ENCODE data around the gene MATR3.
"Not testable (repeated sequence)": the region's sequence is repeated elsewhere in the genome, so short reads cannot be mapped to it uniquely, and the experiment has no call there.

The MATR3 gene, protein sequence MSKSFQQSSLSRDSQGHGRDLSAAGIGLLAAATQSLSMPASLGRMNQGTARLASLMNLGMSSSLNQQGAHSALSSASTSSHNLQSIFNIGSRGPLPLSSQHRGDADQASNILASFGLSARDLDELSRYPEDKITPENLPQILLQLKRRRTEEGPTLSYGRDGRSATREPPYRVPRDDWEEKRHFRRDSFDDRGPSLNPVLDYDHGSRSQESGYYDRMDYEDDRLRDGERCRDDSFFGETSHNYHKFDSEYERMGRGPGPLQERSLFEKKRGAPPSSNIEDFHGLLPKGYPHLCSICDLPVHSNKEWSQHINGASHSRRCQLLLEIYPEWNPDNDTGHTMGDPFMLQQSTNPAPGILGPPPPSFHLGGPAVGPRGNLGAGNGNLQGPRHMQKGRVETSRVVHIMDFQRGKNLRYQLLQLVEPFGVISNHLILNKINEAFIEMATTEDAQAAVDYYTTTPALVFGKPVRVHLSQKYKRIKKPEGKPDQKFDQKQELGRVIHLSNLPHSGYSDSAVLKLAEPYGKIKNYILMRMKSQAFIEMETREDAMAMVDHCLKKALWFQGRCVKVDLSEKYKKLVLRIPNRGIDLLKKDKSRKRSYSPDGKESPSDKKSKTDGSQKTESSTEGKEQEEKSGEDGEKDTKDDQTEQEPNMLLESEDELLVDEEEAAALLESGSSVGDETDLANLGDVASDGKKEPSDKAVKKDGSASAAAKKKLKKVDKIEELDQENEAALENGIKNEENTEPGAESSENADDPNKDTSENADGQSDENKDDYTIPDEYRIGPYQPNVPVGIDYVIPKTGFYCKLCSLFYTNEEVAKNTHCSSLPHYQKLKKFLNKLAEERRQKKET

DNA sequence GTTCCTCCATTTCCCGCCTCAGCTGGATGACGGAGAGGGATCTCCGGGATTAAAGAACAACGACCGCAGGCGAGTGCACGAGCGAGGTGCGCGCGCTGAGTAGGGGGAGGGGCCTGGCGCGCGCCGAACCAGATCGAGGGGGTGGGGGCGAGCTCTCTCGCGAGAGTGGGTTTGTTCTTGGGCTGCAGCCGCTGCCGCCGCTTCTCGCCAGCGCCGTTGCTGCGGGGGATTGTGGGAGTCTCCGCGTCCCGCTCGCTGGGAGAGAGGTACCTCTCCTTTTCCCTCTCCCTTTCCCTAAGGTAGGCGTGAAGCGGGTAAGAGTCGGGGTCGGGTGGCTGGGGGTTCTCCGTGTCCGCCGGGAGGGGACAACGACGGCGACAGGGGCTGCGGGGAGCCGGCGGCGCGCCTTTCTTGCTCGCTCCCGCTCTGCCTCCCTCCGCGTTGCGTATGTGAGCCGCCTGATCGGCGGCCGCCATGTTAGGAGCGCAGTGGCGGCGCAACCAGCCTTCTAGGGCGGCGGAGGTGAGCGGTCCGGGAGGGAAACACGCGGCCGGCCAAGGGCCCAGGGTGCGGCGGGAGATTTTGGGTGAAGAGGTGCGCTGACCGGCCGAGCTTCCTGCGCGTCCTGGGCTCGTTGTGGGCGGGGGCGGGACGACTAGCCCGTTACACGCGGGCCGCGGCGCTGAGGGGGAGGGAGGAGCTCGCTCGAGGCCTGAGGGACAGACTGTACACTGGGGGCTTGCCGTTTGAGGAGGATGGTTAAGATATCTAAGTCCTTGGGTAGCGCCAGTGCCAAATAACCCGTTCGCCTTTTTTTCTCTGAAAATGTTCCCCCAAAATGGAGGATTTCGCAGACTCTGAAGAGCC is at the start of gene MATR3:
Gene MATR3, plus strand, starts transcription at position 234 of the 867 bp plus-strand sequence. CDS start 13,676 bp downstream, outside the sequence.
- peak; percentile 97 for DNase-seq

DNA sequence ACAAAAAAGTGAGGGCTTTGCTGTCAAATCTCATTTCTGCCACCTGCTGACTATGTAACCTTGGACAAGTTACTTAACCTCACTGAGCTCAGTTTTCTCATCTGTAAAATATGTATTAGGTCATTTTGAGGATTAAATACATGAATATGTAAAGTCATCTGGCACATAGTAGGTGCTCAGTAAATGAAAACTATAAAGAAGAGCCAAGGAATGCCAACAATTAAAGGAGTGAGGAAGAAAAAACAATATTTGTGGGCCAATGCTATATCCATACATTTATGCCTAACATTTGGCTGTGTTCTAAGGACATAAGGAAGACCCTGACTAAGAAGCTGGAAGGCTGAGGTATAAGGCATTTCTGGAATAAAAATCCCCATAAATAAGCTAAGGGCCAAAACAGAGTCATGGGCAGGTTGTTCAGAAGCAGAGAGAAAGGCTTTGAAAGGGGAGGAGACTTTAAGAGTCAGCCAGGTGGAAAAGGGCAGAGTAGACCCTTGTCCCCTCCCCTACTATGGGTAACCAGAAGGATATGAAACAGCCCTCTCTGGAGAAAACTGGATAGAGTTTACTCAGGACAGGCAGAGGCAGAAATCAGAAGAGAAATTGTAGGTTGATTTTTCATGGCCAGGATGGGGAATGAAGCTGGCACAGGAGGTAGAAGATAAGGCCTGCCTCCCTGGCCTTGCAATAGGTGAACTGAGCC is 47.8 kb upstream of the MATR3 start:
- DNase-seq: no peak

DNA sequence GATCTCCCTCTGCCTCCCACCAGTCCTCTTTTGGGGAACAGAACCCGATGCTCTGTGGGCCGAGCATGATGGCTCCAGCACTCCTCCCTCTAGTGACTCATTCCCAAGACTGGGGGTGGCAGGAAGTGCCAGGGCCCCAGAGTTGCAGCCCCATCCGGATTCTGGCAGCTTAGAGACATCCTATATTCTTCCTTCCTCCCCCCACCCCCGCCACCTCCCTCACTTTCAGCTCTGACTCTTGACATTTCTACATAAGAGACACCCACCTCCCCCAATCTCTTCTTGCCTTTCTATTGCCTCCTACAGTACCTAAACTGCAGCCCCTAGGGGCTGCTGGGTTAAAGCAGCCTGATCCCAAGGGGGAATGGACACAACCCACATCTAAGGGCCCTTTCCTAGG is 47.1 kb upstream of the MATR3 start:
- peak; percentile 81 for DNase-seq

DNA sequence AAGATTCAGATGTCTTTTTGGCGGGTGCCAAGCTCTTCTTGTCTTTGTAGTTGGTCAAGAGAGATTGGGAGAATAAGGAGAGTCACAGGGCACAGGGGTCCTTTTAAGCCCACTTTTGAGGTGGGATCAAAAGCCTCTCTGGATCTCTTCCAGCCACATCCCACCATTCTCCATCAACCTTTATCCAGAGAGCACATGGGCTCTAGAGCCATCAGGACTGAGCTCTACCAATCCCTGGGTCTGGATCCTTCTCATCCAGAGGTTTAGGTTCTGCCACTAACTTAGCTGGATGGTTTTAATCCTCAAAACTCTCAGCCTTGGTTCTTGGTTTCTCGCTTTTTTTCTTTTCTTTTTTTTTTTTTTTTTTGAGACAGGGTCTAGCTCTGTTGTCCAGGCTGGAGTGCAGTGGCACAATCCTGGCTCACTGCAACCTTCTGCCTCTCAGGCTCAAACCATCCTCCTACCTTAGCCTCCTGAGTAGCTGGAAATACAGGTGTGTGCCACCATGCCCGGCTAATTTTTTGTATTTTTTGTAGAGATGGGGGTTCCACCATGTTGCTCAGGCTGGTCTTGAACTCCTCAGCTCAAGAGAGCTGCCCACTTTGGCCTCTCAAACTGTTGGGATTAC is 44.6 kb upstream of the MATR3 start:
- DNase-seq: no peak

DNA sequence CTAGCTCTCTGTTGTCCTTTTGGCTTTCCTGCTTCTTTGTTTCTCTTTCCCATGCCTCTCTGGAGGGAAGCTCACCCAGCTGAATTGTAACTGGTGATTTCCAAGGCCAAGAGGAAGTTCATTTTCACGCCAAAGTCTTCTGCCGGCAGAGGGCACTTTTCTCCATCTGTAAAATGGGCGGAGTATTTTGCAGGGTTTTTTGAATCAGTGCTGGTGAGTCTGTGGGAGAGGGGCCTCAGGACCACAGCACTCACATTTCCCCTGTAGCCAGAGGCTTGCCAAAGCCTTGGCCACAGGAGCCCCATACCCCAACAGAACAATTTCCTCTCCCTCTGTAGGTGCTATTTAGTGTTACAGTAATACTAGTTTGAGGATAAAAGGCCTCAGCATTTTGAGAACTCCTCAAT is 42.3 kb upstream of the MATR3 start:
- DNase-seq: peak; percentile 47

DNA sequence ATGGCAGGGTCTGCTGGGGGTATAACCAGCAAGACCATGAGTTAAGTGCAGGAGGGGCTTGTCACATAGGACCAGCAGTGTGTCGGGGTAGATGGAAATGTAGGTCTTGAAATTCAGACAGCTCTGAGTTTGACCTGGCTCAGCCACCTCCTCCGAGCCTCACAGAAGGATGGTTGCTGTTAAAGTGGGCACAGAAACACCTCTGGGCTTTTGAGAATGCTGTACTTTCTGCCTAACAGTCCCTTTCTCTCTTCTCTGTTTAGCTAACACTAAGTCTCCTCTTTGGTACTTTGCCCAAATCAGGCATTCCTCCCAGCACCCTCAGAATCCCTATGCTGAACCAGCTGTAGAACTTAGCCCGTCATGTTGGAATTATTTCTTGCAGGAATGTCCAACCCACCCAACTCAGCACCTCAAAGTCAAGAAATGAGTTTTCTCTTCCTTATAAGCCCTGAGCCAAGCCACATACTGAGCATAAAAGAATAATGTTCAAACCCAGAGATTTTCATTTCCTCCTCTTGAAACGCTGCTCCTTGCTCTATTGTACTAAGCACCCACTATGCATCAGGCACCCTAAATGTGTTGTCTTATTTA is 41.7 kb upstream of the MATR3 start:
- no peak for DNase-seq

DNA sequence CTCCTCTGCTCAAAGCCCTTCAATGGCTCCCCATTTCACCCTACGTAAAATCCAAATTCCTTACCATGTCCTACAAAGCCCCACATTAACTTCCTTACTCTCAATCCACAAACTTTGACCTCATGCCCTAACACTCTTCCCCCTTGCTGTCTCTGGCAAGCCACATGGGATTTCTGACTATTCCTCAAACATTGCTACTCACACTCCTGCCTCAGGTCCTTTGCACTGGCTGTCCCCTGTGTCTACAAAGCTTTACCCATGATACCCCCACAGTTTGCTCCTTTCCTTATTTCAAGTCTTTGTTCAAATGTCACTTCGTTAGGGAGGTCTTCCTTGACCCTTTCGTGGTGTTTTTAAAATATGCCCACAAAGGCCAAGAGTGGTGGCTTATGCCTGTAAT is 40.4 kb upstream of the MATR3 start:
- DNase-seq: no peak

DNA sequence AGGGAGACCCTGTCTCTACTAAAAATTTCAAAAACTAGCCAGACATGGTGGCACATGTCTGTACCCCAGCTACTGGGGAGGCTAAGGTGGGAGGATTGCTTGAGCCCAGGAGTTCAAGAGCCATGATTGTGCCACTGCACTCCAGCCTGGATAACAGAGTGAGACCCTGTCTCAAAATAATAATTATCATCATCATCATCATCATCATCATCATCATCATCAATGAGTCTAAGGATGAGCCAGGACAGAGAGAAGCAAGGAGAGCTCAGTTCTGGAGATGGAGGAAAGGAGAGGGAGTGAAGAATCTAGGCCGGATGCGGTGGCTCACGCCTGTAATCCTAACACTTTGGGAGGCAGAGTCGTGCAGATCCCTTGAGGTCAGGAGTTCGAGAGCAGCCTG is 36.7 kb upstream of the MATR3 start:
- no peak for DNase-seq

DNA sequence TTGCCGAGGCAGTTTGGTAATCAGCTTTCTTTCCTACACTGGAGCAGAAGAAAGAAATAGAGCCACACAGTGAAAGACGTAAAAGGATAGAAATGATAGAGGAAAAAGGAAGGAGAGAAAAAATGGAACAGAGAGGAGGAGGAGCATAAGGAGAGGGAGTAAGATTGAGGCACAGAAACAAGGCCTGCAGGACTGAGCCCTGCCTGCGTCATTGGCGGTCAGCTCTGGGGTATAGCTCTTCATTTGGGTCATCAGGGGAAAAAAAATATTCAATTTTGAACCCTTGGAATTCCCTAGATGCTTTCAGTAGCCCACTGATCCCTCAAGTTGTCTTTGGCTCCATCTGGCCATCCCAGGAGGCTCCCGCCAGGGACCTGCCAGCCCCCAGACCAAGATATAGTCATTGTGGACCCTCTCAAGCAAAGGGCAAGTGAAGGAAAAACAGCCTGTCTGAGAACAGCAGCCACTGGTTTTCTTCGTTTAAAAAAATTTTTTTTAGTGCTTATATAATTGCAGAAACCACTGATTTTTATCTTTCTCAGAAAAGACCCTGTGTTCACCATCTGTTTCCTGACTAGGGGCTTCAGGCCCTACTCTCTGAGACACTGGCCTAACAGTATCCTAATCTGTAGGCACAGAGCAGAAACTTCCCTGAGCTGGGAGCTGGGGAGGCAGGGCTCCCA is 31.3 kb upstream of the MATR3 start:
- DNase-seq: no peak

DNA sequence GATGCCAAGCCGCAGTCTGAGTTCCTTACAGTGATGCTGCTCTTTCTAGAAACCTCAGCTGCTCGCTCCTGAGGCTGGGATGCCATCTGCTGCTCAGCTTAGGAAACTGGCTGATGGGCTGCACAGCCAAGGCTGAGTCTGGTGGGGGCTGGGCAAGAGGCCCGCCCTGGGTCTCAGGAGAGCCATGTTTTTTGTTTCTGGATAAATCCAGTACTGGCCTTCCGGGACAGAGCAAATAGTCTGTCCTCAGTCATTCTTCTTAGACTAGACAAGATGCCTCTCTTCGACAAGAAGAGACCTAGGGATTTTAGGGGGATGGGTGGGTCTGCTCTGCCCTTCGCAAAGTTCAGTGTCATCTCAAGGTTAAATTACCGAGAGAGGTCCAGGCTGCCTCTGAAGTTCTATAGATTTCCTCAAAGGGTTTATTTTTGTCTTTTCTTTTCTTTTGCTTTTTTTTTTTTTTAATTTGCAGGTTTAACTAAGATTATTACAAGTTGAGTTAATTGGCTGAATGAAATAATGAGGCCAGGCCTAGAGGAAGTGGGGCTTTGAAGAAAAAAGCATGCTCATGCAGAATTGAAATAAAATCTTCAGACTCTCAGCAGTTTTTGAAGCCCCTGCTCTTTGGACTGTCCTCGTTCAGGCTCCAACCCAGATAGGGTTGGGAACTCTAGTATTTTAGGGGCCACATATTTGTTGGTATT is 30.6 kb upstream of the MATR3 start:
- peak; percentile 79 for DNase-seq

DNA sequence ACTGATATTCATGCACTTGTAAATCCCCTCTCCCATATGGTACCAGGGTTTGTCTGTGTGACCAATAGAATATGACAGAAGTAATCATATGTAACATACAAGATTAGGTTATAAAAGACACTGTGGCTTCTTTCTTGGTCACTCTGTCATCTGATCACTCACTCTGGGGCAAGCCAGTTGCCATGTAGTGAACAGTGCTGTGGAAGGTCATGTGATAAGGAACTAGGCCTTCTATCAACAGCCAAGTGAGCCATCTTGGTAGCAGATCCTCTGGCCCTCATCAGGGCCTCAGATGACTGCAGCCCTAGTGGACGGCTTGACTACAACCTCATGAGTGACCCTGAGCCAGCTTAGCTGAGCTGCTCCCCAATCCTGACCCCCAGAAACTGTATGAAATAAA is 30.0 kb upstream of the MATR3 start:
- DNase-seq: no peak

DNA sequence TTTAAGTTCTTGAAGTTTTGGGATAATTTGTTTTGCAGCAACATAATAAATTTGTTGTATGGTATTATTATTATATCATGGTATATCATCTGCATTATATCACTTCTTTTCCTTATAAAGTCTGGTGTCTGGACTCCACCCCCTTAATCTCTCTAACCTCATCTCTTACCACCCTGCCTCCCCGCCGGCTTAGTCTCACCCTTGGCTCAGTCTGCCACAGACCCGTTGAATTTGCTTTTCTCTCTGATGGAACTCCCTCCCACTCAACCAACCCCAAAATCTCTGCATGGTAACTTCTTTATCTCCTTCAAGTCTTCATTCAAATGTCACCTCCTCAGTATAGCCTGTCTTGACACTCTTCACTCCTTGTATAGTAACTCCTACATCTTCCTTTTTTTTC is 29.6 kb upstream of the MATR3 start:
- DNase-seq: no peak

DNA sequence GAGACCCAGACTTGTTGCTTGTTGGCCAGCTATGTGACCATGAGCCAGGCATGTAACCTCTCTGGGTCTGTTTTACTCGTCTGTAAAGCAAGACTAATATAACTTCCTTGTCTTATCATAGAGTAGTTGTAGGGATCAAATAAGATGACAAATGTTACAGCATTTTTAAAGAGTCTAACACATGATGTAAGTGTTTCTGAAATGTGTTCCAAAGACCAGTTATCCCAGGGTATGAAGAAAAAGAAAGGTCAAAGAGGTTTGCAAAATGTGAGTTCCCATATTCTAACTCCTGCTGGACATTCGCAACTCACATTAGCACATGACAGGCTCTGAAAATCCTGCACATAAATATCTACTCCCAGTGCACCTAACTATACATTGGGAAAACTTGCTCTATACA is 28.5 kb upstream of the MATR3 start:
- DNase-seq: no peak

DNA sequence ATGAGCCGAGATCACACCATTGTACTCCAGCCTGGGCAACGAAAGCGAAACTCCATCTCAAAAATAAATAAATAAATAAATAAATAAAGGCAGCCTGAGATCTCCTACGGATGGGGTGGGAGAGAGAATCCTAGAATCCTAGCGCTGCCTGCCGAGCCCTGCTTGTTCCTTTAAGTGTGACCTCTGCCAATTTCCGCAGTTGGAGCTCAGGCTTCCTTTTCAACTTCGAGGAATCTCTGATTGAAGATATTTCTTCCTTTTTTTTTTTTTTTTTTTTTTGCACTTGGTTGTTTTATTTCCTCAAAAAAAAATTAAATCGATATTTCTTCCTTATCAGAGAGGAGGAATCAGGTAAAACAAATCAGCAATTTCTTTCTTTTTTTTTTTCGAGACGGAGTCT is 27.3 kb upstream of the MATR3 start:
- no peak for DNase-seq

DNA sequence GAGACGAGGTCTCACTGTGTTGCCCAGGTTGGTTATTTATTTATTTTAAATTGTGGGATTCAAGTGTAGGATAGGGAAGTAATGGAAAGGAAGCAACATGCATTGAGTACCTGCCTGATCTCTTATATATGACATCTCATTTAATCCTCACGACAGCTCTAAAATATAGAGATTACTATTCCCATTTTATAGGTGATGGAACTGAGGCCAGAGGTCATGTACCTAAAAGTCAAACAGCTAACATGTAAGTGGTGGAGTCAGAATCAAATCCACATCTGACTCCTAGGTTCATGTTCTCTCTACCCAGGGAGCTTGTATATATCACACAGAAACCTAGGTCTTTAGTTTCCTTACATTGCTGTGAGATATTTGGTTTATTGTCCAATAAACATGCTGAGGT is 26.1 kb upstream of the MATR3 start:
- no peak for DNase-seq

DNA sequence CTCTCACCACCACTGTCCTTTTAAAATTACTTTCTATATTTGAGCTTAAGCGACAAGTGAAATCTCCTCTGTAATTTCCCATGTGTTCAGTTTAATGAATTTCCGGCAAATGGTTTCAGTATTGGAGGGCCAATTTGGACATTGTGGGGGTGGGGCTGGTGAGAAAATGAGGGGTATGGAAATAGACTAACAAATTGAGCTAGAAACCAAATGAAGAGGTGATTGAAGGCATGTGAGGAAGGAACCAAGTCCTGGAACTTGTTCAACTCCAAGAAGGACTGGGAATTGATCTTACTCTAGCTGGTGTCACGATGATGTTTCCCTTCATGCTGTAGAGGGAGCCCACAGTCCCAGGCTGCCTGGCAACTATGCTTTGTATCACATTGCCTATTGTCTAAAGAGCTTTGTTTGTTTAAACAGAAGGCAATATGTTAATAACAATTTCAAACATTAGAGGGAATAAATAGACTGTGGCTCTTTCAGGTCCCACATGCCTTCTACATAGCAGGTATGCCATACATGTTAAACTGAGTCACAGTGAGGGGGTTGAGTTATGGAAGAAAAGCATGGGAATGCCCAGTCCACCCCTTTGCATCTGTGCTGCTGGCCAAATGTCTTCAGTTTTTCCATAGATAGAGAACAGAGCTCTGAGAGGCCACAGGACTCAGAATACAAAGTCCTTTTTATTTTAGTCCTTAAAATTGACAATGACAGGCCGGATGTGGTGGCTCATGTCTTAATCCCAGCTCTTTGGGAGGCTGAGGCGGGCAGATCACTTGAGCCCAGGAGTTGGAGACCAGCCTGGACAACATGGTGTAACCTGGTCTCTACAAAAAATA is 25.0 kb upstream of the MATR3 start:
- no peak for DNase-seq

DNA sequence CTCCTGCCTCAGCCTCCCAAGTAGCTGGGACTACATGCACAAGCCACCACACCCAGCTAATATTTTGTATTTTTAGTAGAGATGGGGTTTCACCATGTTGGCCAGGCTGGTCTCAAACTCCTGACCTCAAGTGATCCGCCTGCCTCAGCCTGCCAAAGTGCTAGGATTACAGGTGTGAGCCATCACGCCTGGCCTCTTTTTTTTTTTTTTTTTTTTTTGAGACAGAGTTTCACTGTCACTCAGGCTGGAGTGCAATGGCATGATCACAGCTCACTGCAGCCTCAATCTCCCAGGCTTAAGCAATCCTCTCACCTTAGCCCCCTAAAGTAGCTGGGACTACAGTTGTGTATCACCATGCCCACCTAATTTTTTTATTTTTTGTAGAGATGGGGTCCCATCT is 22.8 kb upstream of the MATR3 start:
- DNase-seq: not testable (repeated sequence)

DNA sequence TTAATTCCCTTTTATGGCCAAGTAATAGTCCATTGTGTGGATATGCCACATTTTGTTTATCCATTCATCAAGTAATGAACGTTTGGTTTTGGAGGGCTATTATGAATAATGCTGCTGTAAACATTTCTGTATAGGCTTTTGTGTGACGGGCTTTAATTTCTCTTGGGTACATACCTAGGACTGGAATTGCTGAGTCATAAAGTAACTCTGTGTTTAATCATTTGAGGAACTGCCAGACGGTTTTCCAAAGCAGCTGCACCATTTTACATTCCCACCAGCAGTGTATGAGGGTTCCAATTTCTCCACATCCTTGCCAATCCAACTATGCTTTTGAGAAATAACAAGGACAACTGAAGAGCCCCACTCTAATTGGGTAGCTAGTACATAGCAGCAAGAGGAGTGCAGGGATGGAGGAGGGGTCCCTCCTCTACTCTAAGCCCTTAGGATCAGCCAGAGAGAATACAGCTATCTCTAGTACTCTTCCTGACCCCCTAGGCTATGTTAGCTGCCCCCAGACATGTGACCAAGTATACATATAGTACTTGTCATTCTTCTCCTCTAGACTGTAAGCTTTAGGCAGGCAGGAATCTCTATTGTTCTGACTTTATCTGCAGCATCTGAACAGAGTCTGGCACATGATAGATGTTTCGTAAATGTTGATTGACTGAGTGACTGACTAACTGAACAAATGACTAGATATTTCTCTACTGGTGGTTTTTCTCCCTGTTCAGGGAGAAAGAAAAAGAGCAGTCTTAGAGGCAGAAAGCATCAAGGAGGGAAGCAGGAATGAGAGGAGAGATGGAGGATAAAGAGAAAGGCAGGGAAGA is 22.1 kb upstream of the MATR3 start:
- DNase-seq: no peak

All from stimulated activated CD4-positive, alpha-beta T cell treated with anti-CD3 and anti-CD28 coated beads, Interleukin-15, amount 100 ng/mL, for 24 hours (primary cell).